Occipital lobe (tissue), 3 donors: ENCODE measurements around the gene HSPA1B. TPM values are rescaled to one million over a fixed set of nuclear protein-coding genes. Genes with fewer than 3 reads are reported as not detected.

Experiments used
- DNase-seq: peaks from one replicate; lab custom pipeline; 2025; lab: John Stamatoyannopoulos, UW
- small RNA-seq: library from RNA; depleted of rRNA; stranded (forward); fragments of <200 nt; gene quantifications from one replicate; pipeline ENCODE3, GENCODE V24; 2014
- total RNA-seq: library from RNA; depleted of rRNA; stranded (reverse); fragments of >200 nt; gene quantifications from one replicate; pipeline ENCODE4 v1.2.3, GENCODE V29; 2014

HSPA1B gene
- total RNA-seq, 1 donor from 2014 or later, result 121 TPM

- no peak for DNase-seq
Observed at GRCh38 chr6:31878726-31879125, 51.2 kb downstream of the HSPA1B start, which contains the start of gene SLC44A4. Gene SLC44A4, minus strand, starts transcription at chr6:31878997. Its CDS starts 17 bp downstream, at chr6:31878980.

GRCh38 chr6:31879143-31879542 lies 51.6 kb downstream of the HSPA1B start:
- DNase-seq, result no peak

Small RNA genes lying within 50 kb of the gene (small RNA-seq; reads per million reads assigned to genes)
- gene RF00019 (not detected), gene SNORD48 (119 reads per million, percentile 96 among the genes with 10 or more reads in this experiment), gene SNORD52 (not detected)

Other genes starting within 250 kb of the HSPA1B start
- gene LTB, start 245.3 kb upstream of the HSPA1B start, total RNA-seq, result 0.31 TPM
- gene LST1, start 241.5 kb upstream of the HSPA1B start, total RNA-seq, result 0.94 TPM
- not detected for gene NCR3, start 234.7 kb upstream of the HSPA1B start, total RNA-seq
- gene AIF1, start 212.5 kb upstream of the HSPA1B start, total RNA-seq, result 4.1 TPM
- gene PRRC2A, start 207.0 kb upstream of the HSPA1B start, total RNA-seq, result 31.7 TPM
- gene BAG6, start 175.1 kb upstream of the HSPA1B start, total RNA-seq, result 118 TPM
- not detected for gene APOM, start 171.8 kb upstream of the HSPA1B start, total RNA-seq
- 16.2 TPM for gene C6orf47, start 167.0 kb upstream of the HSPA1B start, total RNA-seq
- 9.8 TPM for gene GPANK1, start 162.7 kb upstream of the HSPA1B start, total RNA-seq
- 69.9 TPM for gene CSNK2B, start 161.7 kb upstream of the HSPA1B start, total RNA-seq
- 3.4 TPM for gene LY6G5B, start 157.8 kb upstream of the HSPA1B start, total RNA-seq
- 3.1 TPM for gene LY6G5C, start 146.7 kb upstream of the HSPA1B start, total RNA-seq
- gene ABHD16A, start 124.4 kb upstream of the HSPA1B start, total RNA-seq, result 48.2 TPM
- gene LY6G6F, start 120.9 kb upstream of the HSPA1B start, total RNA-seq, result not detected
- gene LY6G6D, start 112.4 kb upstream of the HSPA1B start, total RNA-seq, result not detected
- gene LY6G6C, start 106.0 kb upstream of the HSPA1B start, total RNA-seq, result 0.31 TPM
- not detected for gene MPIG6B, start 104.4 kb upstream of the HSPA1B start, total RNA-seq
- 117 TPM for gene DDAH2, start 98.4 kb upstream of the HSPA1B start, total RNA-seq
- 35.2 TPM for gene CLIC1, start 91.2 kb upstream of the HSPA1B start, total RNA-seq
- gene MSH5, start 87.7 kb upstream of the HSPA1B start, total RNA-seq, result 4.2 TPM
- 0.31 TPM for gene SAPCD1, start 65.1 kb upstream of the HSPA1B start, total RNA-seq
- gene VWA7, start 50.4 kb upstream of the HSPA1B start, total RNA-seq, result 0.31 TPM
- gene VARS1, start 32.0 kb upstream of the HSPA1B start, total RNA-seq, result 25.6 TPM
- 22.9 TPM for gene LSM2, start 20.8 kb upstream of the HSPA1B start, total RNA-seq
- 4.4 TPM for gene HSPA1L, start 12.5 kb upstream of the HSPA1B start, total RNA-seq
- gene HSPA1A, start 12.2 kb upstream of the HSPA1B start, total RNA-seq, result 117 TPM
- 20.3 TPM for gene NEU1, start 35.1 kb downstream of the HSPA1B start, total RNA-seq
- gene SLC44A4, start 51.3 kb downstream of the HSPA1B start, total RNA-seq, result not detected
- 83.9 TPM for gene EHMT2, start 70.0 kb downstream of the HSPA1B start, total RNA-seq
- 25.6 TPM for gene ZBTB12, start 74.3 kb downstream of the HSPA1B start, total RNA-seq
- 4.7 TPM for gene C2, start 100.0 kb downstream of the HSPA1B start, total RNA-seq
- 0.62 TPM for gene CFB, start 118.4 kb downstream of the HSPA1B start, total RNA-seq
- 37.4 TPM for gene NELFE, start 131.2 kb downstream of the HSPA1B start, total RNA-seq
- 27.6 TPM for gene SKIC2, start 131.4 kb downstream of the HSPA1B start, total RNA-seq
- 6.9 TPM for gene DXO, start 144.4 kb downstream of the HSPA1B start, total RNA-seq
- 8.6 TPM for gene C4A, start 154.3 kb downstream of the HSPA1B start, total RNA-seq
- gene C4B, start 187.1 kb downstream of the HSPA1B start, total RNA-seq, result 9.2 TPM
- not detected for gene CYP21A2, start 210.7 kb downstream of the HSPA1B start, total RNA-seq